ENCODE results near the gene RBM33. TPM values are rescaled to one million over a fixed set of nuclear protein-coding genes. Genes with fewer than 3 reads are reported as not detected.

The RBM33 gene
- total RNA-seq, 2 experiments from 2014 or later: 65.5 to 66.3 TPM

DNA sequence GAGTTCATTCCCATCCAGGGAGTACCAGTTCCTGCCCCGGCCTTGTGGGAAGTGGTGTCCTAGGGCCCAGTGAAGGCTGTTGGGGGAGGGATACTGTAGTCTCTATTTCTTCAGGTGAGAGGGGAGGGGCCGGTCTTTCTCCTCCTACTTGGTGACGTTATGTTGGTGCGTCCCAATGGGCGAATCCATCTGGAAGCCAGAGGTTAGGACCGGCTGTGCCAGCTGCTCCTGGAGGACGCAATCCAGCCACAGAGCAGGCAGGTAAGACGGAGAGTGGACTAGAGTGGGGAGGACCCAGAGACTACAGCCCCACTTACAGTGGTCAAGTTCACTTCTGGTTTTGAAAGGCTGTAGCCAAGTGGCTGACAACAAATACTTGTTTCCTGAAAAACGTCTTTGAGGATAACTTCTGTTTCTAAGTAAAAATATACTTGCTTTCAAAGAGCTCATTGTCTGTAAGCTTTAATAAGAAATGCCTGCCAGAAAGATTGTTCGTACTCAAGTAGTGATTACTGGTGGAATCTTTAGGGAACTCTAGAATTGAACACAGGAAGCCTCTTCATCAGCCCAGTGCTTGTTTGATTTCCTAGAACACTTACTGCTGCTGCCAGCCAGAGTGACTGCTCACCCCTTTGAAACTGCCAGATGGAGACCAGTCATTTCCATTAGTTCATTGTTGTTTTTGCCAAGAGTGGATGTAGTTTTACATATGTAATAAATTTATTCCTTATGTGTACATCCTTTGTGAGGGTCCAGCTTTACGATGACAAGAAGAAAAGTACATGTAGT lies 25.4 kb downstream of the RBM33 start:
- H3K4me1 Mint-ChIP-seq (ENCODE audit: low read depth): peaks cover 51% of the 10 kb centered on the region
- no peak overlapping the region for H3K27ac Mint-ChIP-seq
- no peak for DNase-seq

GRCh38 chr7:155670521-155670920 lies 26.1 kb downstream of the RBM33 start:
- Mint-ChIP-seq H3K9me3 (no peaks in the 10 kb centered on the region), H3K36me3 (ENCODE audit: low read depth) (peaks cover 13% of the 10 kb centered on the region), H3K4me3 (no peak overlapping the region), H3K4me1 (ENCODE audit: low read depth) (peaks cover 45% of the 10 kb centered on the region), H3K27me3 (ENCODE audit: low read depth) (no peaks in the 10 kb centered on the region), H3K27ac (no peak overlapping the region)
- no peak for DNase-seq
- CTCF ChIA-PET: interaction anchor here (1.1 kb wide), 1 partner anchor 97 kb away, joined by 5 read pairs; no protein-coding TSS in a partner anchor
- intact Hi-C loops (cut with micrococcal nuclease): loop anchor here (1.0 to 2.0 kb wide), 2 partner anchors 10 to 14 kb away; no protein-coding TSS in a partner anchor

More for the DNA sequence above, 25.4 kb downstream of the RBM33 start:
- H3K9me3 Mint-ChIP-seq: no peaks in the 10 kb centered on the region
- H3K4me3 Mint-ChIP-seq: no peak overlapping the region
- H3K36me3 Mint-ChIP-seq (ENCODE audit: low read depth): peaks cover 19% of the 10 kb centered on the region
- CTCF ChIA-PET: interaction anchor here (1.1 kb wide), 1 partner anchor 97 kb away, joined by 5 read pairs; no protein-coding TSS in a partner anchor
- no peaks in the 10 kb centered on the region for H3K27me3 Mint-ChIP-seq (ENCODE audit: low read depth)
- intact Hi-C loops (cut with micrococcal nuclease): loop anchor here (1.0 to 2.0 kb wide), 2 partner anchors 10 to 15 kb away; no protein-coding TSS in a partner anchor

DNA sequence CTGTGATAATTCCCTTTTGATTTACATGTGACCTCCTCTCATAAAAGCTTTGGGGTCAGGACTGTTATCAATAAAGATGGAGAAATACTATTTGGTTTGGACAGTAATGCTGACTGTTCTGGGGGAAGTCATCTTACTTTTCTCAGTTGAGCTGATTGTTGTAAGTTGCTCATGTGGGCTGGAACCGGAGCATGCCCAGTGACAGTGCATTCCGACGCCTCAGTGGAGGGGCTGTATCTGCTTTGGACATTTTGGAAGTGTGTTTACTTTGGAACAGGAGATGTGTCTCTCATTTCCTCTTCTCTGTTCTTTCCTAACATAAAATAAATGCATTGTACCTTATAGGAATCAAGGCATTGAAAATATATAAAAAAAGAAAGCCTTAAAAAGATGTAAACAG lies 30.1 kb downstream of the RBM33 start:
- CTCF ChIA-PET: no interaction called here
- H3K9me3 Mint-ChIP-seq: no peaks in the 10 kb centered on the region
- H3K4me3 Mint-ChIP-seq: no peak overlapping the region
- peaks cover 7% of the 10 kb centered on the region for H3K36me3 Mint-ChIP-seq (ENCODE audit: low read depth)
- intact Hi-C loops (cut with micrococcal nuclease): no loop called here
- peaks cover 32% of the 10 kb centered on the region for H3K4me1 Mint-ChIP-seq (ENCODE audit: low read depth)
- H3K27me3 Mint-ChIP-seq (ENCODE audit: low read depth): no peaks in the 10 kb centered on the region
- H3K27ac Mint-ChIP-seq: no peak overlapping the region
- DNase-seq: no peak

- Mint-ChIP-seq H3K9me3 (no peaks in the 10 kb centered on the region), H3K4me3 (no peak overlapping the region), H3K27me3 (ENCODE audit: low read depth) (no peaks in the 10 kb centered on the region), H3K4me1 (ENCODE audit: low read depth) (peaks cover 27% of the 10 kb centered on the region), H3K27ac (no peak overlapping the region), H3K36me3 (ENCODE audit: low read depth) (peaks cover 13% of the 10 kb centered on the region)
- intact Hi-C loops (cut with micrococcal nuclease): no loop called here
- DNase-seq: no peak
- CTCF ChIA-PET: no interaction called here
Observed at GRCh38 chr7:155676052-155676451, 31.6 kb downstream of the RBM33 start.

GRCh38 chr7:155677688-155678087 lies 33.2 kb downstream of the RBM33 start:
- Mint-ChIP-seq H3K27me3 (ENCODE audit: low read depth) (no peaks in the 10 kb centered on the region), H3K36me3 (ENCODE audit: low read depth) (peaks cover 25% of the 10 kb centered on the region), H3K4me1 (ENCODE audit: low read depth) (peaks cover 38% of the 10 kb centered on the region), H3K4me3 (no peak overlapping the region), H3K27ac (no peak overlapping the region), H3K9me3 (no peaks in the 10 kb centered on the region)
- intact Hi-C loops (cut with micrococcal nuclease): no loop called here
- CTCF ChIA-PET: interaction anchor here (0.5 to 1.7 kb wide), 2 partner anchors 79 to 117 kb away, joined by 5 read pairs; no protein-coding TSS in a partner anchor
- no peak for DNase-seq

DNA sequence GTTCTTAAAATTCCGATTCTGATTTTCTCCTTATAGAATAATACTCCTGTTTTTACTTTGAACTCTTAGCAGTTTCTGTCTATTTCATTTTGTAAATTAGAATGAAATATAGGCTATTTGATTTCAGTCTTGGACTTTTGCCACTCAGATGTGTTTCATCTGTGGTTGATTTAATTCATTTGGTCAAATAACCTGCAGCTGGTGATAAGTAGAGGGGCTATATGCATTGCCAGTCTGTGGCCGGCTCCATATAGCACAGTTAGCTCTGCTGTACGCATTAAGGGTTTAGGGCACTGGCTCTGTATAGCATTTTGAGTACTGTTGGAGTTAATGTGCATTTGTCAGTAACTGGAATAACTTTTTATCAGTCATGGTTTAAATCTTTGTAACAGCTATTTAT lies 35.7 kb downstream of the RBM33 start:
- H3K4me1 Mint-ChIP-seq (ENCODE audit: low read depth): peaks cover 60% of the 10 kb centered on the region
- no peak for DNase-seq
- CTCF ChIA-PET: interaction anchor here (1.4 kb wide), 1 partner anchor 22 kb away, joined by 5 read pairs; no protein-coding TSS in a partner anchor
- no peaks in the 10 kb centered on the region for H3K27me3 Mint-ChIP-seq (ENCODE audit: low read depth)
- intact Hi-C loops (cut with micrococcal nuclease): loop anchor here (5.0 kb wide), 1 partner anchor 33 kb away; no protein-coding TSS in a partner anchor
- no peaks in the 10 kb centered on the region for H3K9me3 Mint-ChIP-seq
- no peak overlapping the region for H3K4me3 Mint-ChIP-seq
- H3K36me3 Mint-ChIP-seq (ENCODE audit: low read depth): peaks cover 36% of the 10 kb centered on the region
- H3K27ac Mint-ChIP-seq: no peak overlapping the region

GRCh38 chr7:155680864-155681263 lies 36.4 kb downstream of the RBM33 start:
- Mint-ChIP-seq H3K4me1 (ENCODE audit: low read depth) (peaks cover 66% of the 10 kb centered on the region), H3K9me3 (peaks cover 1% of the 10 kb centered on the region), H3K36me3 (ENCODE audit: low read depth) (peaks cover 42% of the 10 kb centered on the region), H3K27ac (no peak overlapping the region), H3K4me3 (no peak overlapping the region), H3K27me3 (ENCODE audit: low read depth) (no peaks in the 10 kb centered on the region)
- CTCF ChIA-PET: no interaction called here
- intact Hi-C loops (cut with micrococcal nuclease): loop anchor here (5.0 kb wide), 1 partner anchor 34 kb away; no protein-coding TSS in a partner anchor
- no peak for DNase-seq

- H3K4me3 Mint-ChIP-seq: no peak overlapping the region
- intact Hi-C loops (cut with micrococcal nuclease): loop anchor here (5.0 kb wide), 1 partner anchor 34 kb away; no protein-coding TSS in a partner anchor
Observed at GRCh38 chr7:155681663-155682062, 37.2 kb downstream of the RBM33 start.

GRCh38 chr7:155682484-155682883 lies 38.0 kb downstream of the RBM33 start:
- intact Hi-C loops (cut with micrococcal nuclease): loop anchor here (5.0 kb wide), 1 partner anchor 35 kb away; no protein-coding TSS in a partner anchor
- DNase-seq: no peak
- Mint-ChIP-seq H3K4me1 (ENCODE audit: low read depth) (peaks cover 58% of the 10 kb centered on the region), H3K4me3 (no peak overlapping the region), H3K9me3 (peaks cover 11% of the 10 kb centered on the region), H3K27ac (no peak overlapping the region), H3K36me3 (ENCODE audit: low read depth) (peaks cover 54% of the 10 kb centered on the region), H3K27me3 (ENCODE audit: low read depth) (no peaks in the 10 kb centered on the region)
- CTCF ChIA-PET: no interaction called here

More at GRCh38 chr7:155681663-155682062, 37.2 kb downstream of the RBM33 start:
- Mint-ChIP-seq H3K36me3 (ENCODE audit: low read depth) (peaks cover 48% of the 10 kb centered on the region), H3K9me3 (peaks cover 7% of the 10 kb centered on the region), H3K4me1 (ENCODE audit: low read depth) (peaks cover 63% of the 10 kb centered on the region), H3K27me3 (ENCODE audit: low read depth) (no peaks in the 10 kb centered on the region), H3K27ac (peak overlapping the region; percentile 34)
- CTCF ChIA-PET: interaction anchor here (0.6 kb wide), 1 partner anchor 155 kb away, joined by 3 read pairs; no protein-coding TSS in a partner anchor
- DNase-seq: no peak

- Mint-ChIP-seq H3K9me3 (peaks cover 13% of the 10 kb centered on the region), H3K4me3 (no peak overlapping the region), H3K27me3 (ENCODE audit: low read depth) (no peaks in the 10 kb centered on the region), H3K4me1 (ENCODE audit: low read depth) (peaks cover 62% of the 10 kb centered on the region), H3K27ac (no peak overlapping the region), H3K36me3 (ENCODE audit: low read depth) (peaks cover 58% of the 10 kb centered on the region)
- intact Hi-C loops (cut with micrococcal nuclease): loop anchor here (5.0 kb wide), 1 partner anchor 36 kb away; no protein-coding TSS in a partner anchor
- CTCF ChIA-PET: no interaction called here
- no peak for DNase-seq
Observed at GRCh38 chr7:155683098-155683497, 38.6 kb downstream of the RBM33 start.

DNA sequence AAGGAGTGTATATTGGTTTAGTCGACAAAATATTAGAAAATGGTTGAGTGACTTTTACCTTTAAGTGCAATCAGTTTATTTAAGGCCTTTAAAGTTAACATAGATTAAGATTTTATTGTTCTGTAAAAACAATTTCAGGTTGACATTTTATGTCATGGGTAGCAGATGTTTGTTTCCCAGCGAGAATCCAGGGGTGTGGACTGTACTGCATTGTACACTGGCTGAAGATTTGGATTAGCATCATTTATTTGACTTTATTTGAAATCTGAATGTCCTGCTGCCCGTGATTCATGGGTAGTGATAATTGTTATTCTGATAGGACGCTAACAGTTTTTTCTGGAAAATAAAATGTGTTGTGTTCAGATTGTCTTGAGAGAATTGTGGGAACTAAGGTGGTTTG lies 39.3 kb downstream of the RBM33 start:
- H3K4me3 Mint-ChIP-seq: no peak overlapping the region
- intact Hi-C loops (cut with micrococcal nuclease): loop anchor here (2.0 to 5.0 kb wide), 2 partner anchors 13 to 36 kb away; no protein-coding TSS in a partner anchor
- peaks cover 13% of the 10 kb centered on the region for H3K9me3 Mint-ChIP-seq
- peaks cover 61% of the 10 kb centered on the region for H3K36me3 Mint-ChIP-seq (ENCODE audit: low read depth)
- peaks cover 68% of the 10 kb centered on the region for H3K4me1 Mint-ChIP-seq (ENCODE audit: low read depth)
- no peak for DNase-seq
- H3K27me3 Mint-ChIP-seq (ENCODE audit: low read depth): no peaks in the 10 kb centered on the region
- H3K27ac Mint-ChIP-seq: no peak overlapping the region
- CTCF ChIA-PET: interaction anchor here (0.7 kb wide), 1 partner anchor 1261 kb away, joined by 3 read pairs; no protein-coding TSS in a partner anchor

- H3K4me3 Mint-ChIP-seq: no peak overlapping the region
- H3K36me3 Mint-ChIP-seq (ENCODE audit: low read depth): peaks cover 63% of the 10 kb centered on the region
- H3K9me3 Mint-ChIP-seq: peaks cover 13% of the 10 kb centered on the region
- intact Hi-C loops (cut with micrococcal nuclease): loop anchor here (2.0 to 5.0 kb wide), 2 partner anchors 14 to 37 kb away; no protein-coding TSS in a partner anchor
- CTCF ChIA-PET: interaction anchor here (0.6 kb wide), 1 partner anchor 1049 kb away, joined by 3 read pairs; no protein-coding TSS in a partner anchor
- no peaks in the 10 kb centered on the region for H3K27me3 Mint-ChIP-seq (ENCODE audit: low read depth)
- DNase-seq: no peak
- H3K27ac Mint-ChIP-seq: no peak overlapping the region
- H3K4me1 Mint-ChIP-seq (ENCODE audit: low read depth): peaks cover 73% of the 10 kb centered on the region
Observed at GRCh38 chr7:155684543-155684942, 40.1 kb downstream of the RBM33 start.

Data from activated naive CD4-positive, alpha-beta T cell treated with anti-CD3 and anti-CD28 coated beads for 36 hours (primary cell).